GM19238 (cell line): ENCODE results near the gene SNX32.

ENCODE experiments used
- DNase-seq: peaks from one replicate; pipeline ENCODE4 v3.0.0; 2011; ENCODE audit warnings: low spot score; ENCODE audit not compliant: insufficient read length

The SNX32 gene

GRCh38 chr11:65898656-65899355, 65.0 kb downstream of the SNX32 start:
- DNase-seq, result no peak

- no peak for DNase-seq
Observed at GRCh38 chr11:65899356-65900124, 65.8 kb downstream of the SNX32 start.

- DNase-seq, result peak; percentile 85
Observed at GRCh38 chr11:65900125-65900898, 66.5 kb downstream of the SNX32 start, which contains the start of gene FOSL1. FOSL1 (minus strand) TSS chr11:65900388; CDS start chr11:65900339, 49 bp downstream.

- DNase-seq, result no peak
Observed at GRCh38 chr11:65900899-65901180, 67.1 kb downstream of the SNX32 start.

- DNase-seq, result no peak
Observed at GRCh38 chr11:65903068-65903481, 69.3 kb downstream of the SNX32 start.
